ENCODE measurements around the gene NFATC4. TPM values are rescaled to one million over a fixed set of nuclear protein-coding genes. Genes with fewer than 3 reads are reported as not detected.
A peak's percentile ranks its signal among the peaks of the same experiment; 100 is the strongest.

Gene NFATC4
- total and polyA plus RNA-seq, 10 of the 15 experiments (the other 5 are each of a cell fraction or from before 2014, with no cell fraction given): 0.97 to 14.3 (median 4.9) TPM

- FAIRE-seq (no peak), ATAC-seq (no peak), DNase-seq (ENCODE audit: low read depth, low spot score) (no peak)
- intact Hi-C loops (cut with micrococcal nuclease; ENCODE audit: unreplicated experiment) (no loop called here), in situ Hi-C loops (cut with MboI) (no loop called here)
- 76% methylated on average over 3 of the region's 3 CpGs for WGBS (ENCODE audit: insufficient coverage, insufficient replicate concordance, low lambda C conversion rate, missing lambda C conversion rate)
- no peaks in the 10 kb centered on the region for H4K20me1 ChIP-seq (ENCODE audit: control insufficient read depth, insufficient read depth)
- ChIA-PET CTCF (interaction anchor here (0.7 to 10.8 kb wide), 9 partner anchors 10 to 940 kb away, joined by 3 to 452 read pairs (median 5); partner anchors contain the start of genes ADCY4 and RIPK3), SMC1A (ENCODE audit: uncharacterized antibody, unreplicated experiment) (interaction anchor here (0.7 to 3.6 kb wide), 5 partner anchors 12 to 134 kb away, joined by 3 to 18 read pairs (median 3); no protein-coding TSS in a partner anchor), RAD21 (ENCODE audit: unreplicated experiment) (interaction anchor here (1.0 to 3.5 kb wide), 3 partner anchors 60 to 93 kb away, joined by 3 to 17 read pairs (median 4); no protein-coding TSS in a partner anchor), POLR2A (no interaction called here)
- peaks cover 12% of the 10 kb centered on the region for H3K79me2 ChIP-seq (ENCODE audit: control insufficient read depth, insufficient read depth, low read length)
- no peaks in the 10 kb centered on the region for H3K36me3 ChIP-seq (ENCODE audit: control insufficient read depth in 2 of 2, insufficient read depth in 2 of 2, low read length in 1 of 2)
- no peaks in the 10 kb centered on the region; the same call in 1 of the 2 replicates for H3K4me1 ChIP-seq (ENCODE audit: control insufficient read depth, insufficient read depth, low read length)
- H3K9ac ChIP-seq (ENCODE audit: control insufficient read depth, insufficient read depth, low read length): no peak overlapping the region
- H3K27me3 ChIP-seq (replicated peaks in 1 of 2; ENCODE audit: control insufficient read depth in 2 of 2, insufficient read depth in 2 of 2, low read length in 1 of 2): no peaks in the 10 kb centered on the region
- H2AFZ ChIP-seq (ENCODE audit: control insufficient read depth, low read depth, low read length): no peak overlapping the region
- BruUV-seq (replicated peaks): no TSS peak
- H3K27ac ChIP-seq (ENCODE audit: control insufficient read depth, insufficient read depth): no peak overlapping the region
- no peak overlapping the region for H3K4me3 ChIP-seq
- no peak overlapping the region for H3K4me2 ChIP-seq (ENCODE audit: control insufficient read depth, insufficient read depth)
- TF ChIP-seq SIN3A (IDR thresholded peaks at IDR 0.05; ENCODE audit: low read depth, low read length): no peak
- TF ChIP-seq TBL1XR1 (IDR thresholded peaks at IDR 0.05; ENCODE audit: low read depth, low read length): no peak
- no peak for TF ChIP-seq PML (IDR thresholded peaks at IDR 0.05; ENCODE audit: low read length)
- no peak for TF ChIP-seq REST (IDR thresholded peaks at IDR 0.05; ENCODE audit: low read depth, low read length)
- TF ChIP-seq ZNF592 (IDR thresholded peaks at IDR 0.05): no peak
- TF ChIP-seq CREM (IDR thresholded peaks at IDR 0.05; ENCODE audit: low read depth): no peak
- TF ChIP-seq SMAD1 (IDR thresholded peaks at IDR 0.05; ENCODE audit: low read depth, partially characterized antibody): peak; percentile 82
- no peak for TF ChIP-seq MYB (IDR thresholded peaks at IDR 0.05; ENCODE audit: borderline replicate concordance, low read depth, low read length)
- no peaks in the 10 kb centered on the region for H3K9me3 ChIP-seq (replicated peaks; ENCODE audit: control insufficient read depth, insufficient read depth, low read length)
Observed at GRCh38 chr14:24425704-24426103, 57.7 kb downstream of the NFATC4 start.
